Neural cell (in vitro differentiated cells): ENCODE measurements around the gene PRKCZ. TPM values are rescaled to one million over a fixed set of nuclear protein-coding genes. Genes with fewer than 3 reads are reported as not detected.

Experiments used
- H2AFZ ChIP-seq: fragments of 200-600, 300-800 bp; sonication (generic), shearing (Covaris generic); 2 replicates; pipeline ENCODE4 v1.6.0; 2014; ENCODE audit warnings: low read depth, mild to moderate bottlenecking, antibody characterized with exemption, low read length, moderate library complexity
- H3F3A ChIP-seq: fragments of 200-600 bp; shearing (Covaris generic); 2 replicates; pipeline ENCODE4 v1.6.1; 2016; ENCODE audit warnings: mild to moderate bottlenecking, moderate library complexity, mixed read lengths, antibody characterized with exemption, low read length; ENCODE audit not compliant: insufficient read depth, poor library complexity, severe bottlenecking
- H3K27ac ChIP-seq: fragments of 200-600, 300-800 bp; sonication (generic), shearing (Covaris generic); 2 replicates; pipeline ENCODE4 v1.5.1; 2014; ENCODE audit warnings: mild to moderate bottlenecking, low read length, moderate library complexity
- H3K27me3 ChIP-seq: fragments of 300-800, 200-600 bp; sonication (generic), shearing (Covaris generic); 2 replicates; pipeline ENCODE4 v1.6.0; 2014; ENCODE audit warnings: mild to moderate bottlenecking, low read depth, low read length, moderate library complexity; ENCODE audit not compliant: insufficient read depth
- H3K36me3 ChIP-seq: fragments of 300-800, 200-600 bp; sonication (generic), shearing (Covaris generic); 2 replicates; pipeline ENCODE4 v1.5.1; 2014; ENCODE audit warnings: mild to moderate bottlenecking, antibody characterized with exemption, low read length, moderate library complexity; ENCODE audit not compliant: insufficient read depth
- H3K4me2 ChIP-seq: fragments of 300-800, 200-600 bp; sonication (generic), shearing (Covaris generic); 2 replicates; pipeline ENCODE4 v1.6.0; 2014; ENCODE audit warnings: mild to moderate bottlenecking, low read length
- H3K4me3 ChIP-seq: fragments of 300-800, 200-600 bp; sonication (generic), shearing (Covaris generic); 2 replicates; pipeline ENCODE4 v1.5.1; 2014; ENCODE audit warnings: mild to moderate bottlenecking, low read length, moderate library complexity
- H3K79me2 ChIP-seq: fragments of 200-600 bp; shearing (Covaris generic); replicated peaks from 2 replicates; pipeline ENCODE4 v1.6.0; 2014; ENCODE audit warnings: mild to moderate bottlenecking, low read length, moderate library complexity; ENCODE audit not compliant: insufficient read depth
- H3K9ac ChIP-seq: fragments of 300-800, 200-600 bp; sonication (generic), shearing (Covaris generic); 2 replicates; pipeline ENCODE4 v1.6.1; 2016; ENCODE audit warnings: mild to moderate bottlenecking, low read length, mixed read lengths
- H3K9me2 ChIP-seq: fragments of 200-600 bp; shearing (Covaris generic); 2 replicates; pipeline ENCODE4 v1.6.1; 2016; ENCODE audit warnings: mild to moderate bottlenecking, low read length, mixed read lengths; ENCODE audit not compliant: insufficient read depth
- H3K9me3 ChIP-seq: fragments of 200-600, 300-800 bp; sonication (generic), shearing (Covaris generic); 2 replicates; pipeline ENCODE4 v1.6.1; 2016; ENCODE audit warnings: mild to moderate bottlenecking, mixed run types, low read length, moderate library complexity, mixed read lengths
- H4K20me1 ChIP-seq: fragments of 200-600 bp; shearing (Covaris generic); 2 replicates; pipeline ENCODE4 v1.6.1; 2016; ENCODE audit warnings: mild to moderate bottlenecking, mixed run types; ENCODE audit not compliant: insufficient read depth
- EP300 ChIP-seq: fragments of 450-650 bp; conservative IDR thresholded peaks from 2 replicates; pipeline ENCODE4 v1.6.1; 2014; ENCODE audit warnings: antibody characterized with exemption, mild to moderate bottlenecking, moderate library complexity; ENCODE audit not compliant: poor library complexity, severe bottlenecking
- EZH2 ChIP-seq: fragments of 200-600, 300-800 bp; shearing (Covaris generic), sonication (generic); IDR thresholded peaks from 2 replicates; pipeline ENCODE4 v1.6.1; 2014; ENCODE audit warnings: antibody characterized with exemption, low read length, borderline replicate concordance, mild to moderate bottlenecking; ENCODE audit not compliant: insufficient read depth, poor library complexity, severe bottlenecking
- MXI1 ChIP-seq: fragments of 450-650 bp; conservative IDR thresholded peaks from 2 replicates; pipeline ENCODE4 v1.6.1; 2014; ENCODE audit warnings: antibody characterized with exemption, mild to moderate bottlenecking; ENCODE audit not compliant: poor library complexity, severe bottlenecking
- POLR2AphosphoS5 ChIP-seq: IDR thresholded peaks from 2 replicates; pipeline ENCODE4 v1.6.1; 2012
- RAD21 ChIP-seq: fragments of 450-650 bp; conservative IDR thresholded peaks from 2 replicates; pipeline ENCODE4 v1.6.1; 2014; ENCODE audit warnings: antibody characterized with exemption, mild to moderate bottlenecking, moderate library complexity
- REST ChIP-seq: IDR thresholded peaks from 2 replicates; pipeline ENCODE4 v1.6.1; 2012; ENCODE audit warnings: borderline replicate concordance
- SMC3 ChIP-seq: fragments of 450-650 bp; conservative IDR thresholded peaks from 2 replicates; pipeline ENCODE4 v1.6.1; 2014; ENCODE audit warnings: antibody characterized with exemption, mild to moderate bottlenecking, moderate library complexity; ENCODE audit not compliant: poor library complexity
- TAF1 ChIP-seq: IDR thresholded peaks from 2 replicates; pipeline ENCODE4 v1.6.1; 2012; ENCODE audit warnings: low read depth
- polyA plus RNA-seq: library from polyadenylated mRNA; depleted of rRNA; stranded (reverse); fragments of >200 nt; gene quantifications from 2 replicates; pipeline ENCODE4 v1.2.3, GENCODE V29; 2014
- TF ChIP-seq, protein P1 (sequence below): fragments of 450-650 bp; IDR thresholded peaks from 2 replicates; pipeline ENCODE4 v1.5.1; 2014; ENCODE audit warnings: antibody characterized with exemption, mild to moderate bottlenecking, moderate library complexity; ENCODE audit not compliant: poor library complexity, severe bottlenecking

The PRKCZ gene
- polyA plus RNA-seq, 1 donor from 2014 or later = 54.9 TPM

GRCh38 chr1:2159124-2159523 lies 108.9 kb downstream of the PRKCZ start:
- no peak overlapping the region for H3K27ac ChIP-seq
- no peaks in the 10 kb centered on the region for H3K36me3 ChIP-seq
- no peaks in the 10 kb centered on the region for H3K9me3 ChIP-seq

GRCh38 chr1:2160451-2161300 lies 110.5 kb downstream of the PRKCZ start:
- no peak overlapping the region for H2AFZ ChIP-seq
- no peaks in the 10 kb centered on the region for H3F3A ChIP-seq
- H3K27me3 ChIP-seq = no peaks in the 10 kb centered on the region
- no peaks in the 10 kb centered on the region for H3K36me3 ChIP-seq
- H3K4me3 ChIP-seq = no peak overlapping the region
- H3K9me2 ChIP-seq = no peaks in the 10 kb centered on the region
- H3K79me2 ChIP-seq = no peaks in the 10 kb centered on the region
- H4K20me1 ChIP-seq = no peaks in the 10 kb centered on the region
- no peaks in the 10 kb centered on the region for H3K9me3 ChIP-seq
- no peak overlapping the region for H3K9ac ChIP-seq
- H3K27ac ChIP-seq = no peak overlapping the region
- H3K4me2 ChIP-seq = no peak overlapping the region
- TF ChIP-seq POLR2AphosphoS5 (no peak), TAF1 (no peak), EP300 (no peak), MXI1 (no peak), EZH2 (no peak), SMC3 (no peak), RAD21 (no peak)
- TF ChIP-seq, protein P1, sequence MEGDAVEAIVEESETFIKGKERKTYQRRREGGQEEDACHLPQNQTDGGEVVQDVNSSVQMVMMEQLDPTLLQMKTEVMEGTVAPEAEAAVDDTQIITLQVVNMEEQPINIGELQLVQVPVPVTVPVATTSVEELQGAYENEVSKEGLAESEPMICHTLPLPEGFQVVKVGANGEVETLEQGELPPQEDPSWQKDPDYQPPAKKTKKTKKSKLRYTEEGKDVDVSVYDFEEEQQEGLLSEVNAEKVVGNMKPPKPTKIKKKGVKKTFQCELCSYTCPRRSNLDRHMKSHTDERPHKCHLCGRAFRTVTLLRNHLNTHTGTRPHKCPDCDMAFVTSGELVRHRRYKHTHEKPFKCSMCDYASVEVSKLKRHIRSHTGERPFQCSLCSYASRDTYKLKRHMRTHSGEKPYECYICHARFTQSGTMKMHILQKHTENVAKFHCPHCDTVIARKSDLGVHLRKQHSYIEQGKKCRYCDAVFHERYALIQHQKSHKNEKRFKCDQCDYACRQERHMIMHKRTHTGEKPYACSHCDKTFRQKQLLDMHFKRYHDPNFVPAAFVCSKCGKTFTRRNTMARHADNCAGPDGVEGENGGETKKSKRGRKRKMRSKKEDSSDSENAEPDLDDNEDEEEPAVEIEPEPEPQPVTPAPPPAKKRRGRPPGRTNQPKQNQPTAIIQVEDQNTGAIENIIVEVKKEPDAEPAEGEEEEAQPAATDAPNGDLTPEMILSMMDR = no peak

More at GRCh38 chr1:2159124-2159523, 108.9 kb downstream of the PRKCZ start:
- Histone ChIP-seq H3K4me2 (no peak overlapping the region), H4K20me1 (no peaks in the 10 kb centered on the region), H3K79me2 (no peaks in the 10 kb centered on the region), H3F3A (no peaks in the 10 kb centered on the region), H3K4me3 (no peak overlapping the region), H3K9ac (no peak overlapping the region), H2AFZ (no peak overlapping the region), H3K9me2 (no peaks in the 10 kb centered on the region), H3K27me3 (no peaks in the 10 kb centered on the region)
- no peak for TF ChIP-seq POLR2AphosphoS5
- no peak for TF ChIP-seq TAF1
- TF ChIP-seq SMC3 = no peak
- no peak for TF ChIP-seq MXI1
- no peak for TF ChIP-seq EZH2
- no peak for TF ChIP-seq REST
- TF ChIP-seq, protein P1 = no peak
- no peak for TF ChIP-seq EP300
- TF ChIP-seq RAD21 = no peak
